HPDE6-E6E7 (cell line): ENCODE measurements around the gene BCL10.

ENCODE experiments used
- DNase-seq: peaks from one replicate; pipeline ENCODE4 v3.0.0; 2011; ENCODE audit warnings: missing footprints; ENCODE audit errors: extremely low spot score

BCL10 gene

GRCh38 chr1:85220756-85221201 is 55.7 kb downstream of the BCL10 start:
- DNase-seq: no peak

- DNase-seq: no peak
Measured at GRCh38 chr1:85219853-85220610, 56.4 kb downstream of the BCL10 start.

GRCh38 chr1:85216697-85217096 is 59.7 kb downstream of the BCL10 start:
- no peak for DNase-seq
